Amniotic epithelial cell (primary cell): ENCODE results near the gene BRD4.

Source experiments
- DNase-seq: peaks from one replicate; pipeline ENCODE4 v3.0.0-alpha.2; 2010; ENCODE audit warnings: low read depth

BRD4 gene

GRCh38 chr19:15265214-15265849, 67.0 kb downstream of the BRD4 start:
- no peak for DNase-seq

GRCh38 chr19:15264933-15265206, 67.5 kb downstream of the BRD4 start:
- DNase-seq = no peak

GRCh38 chr19:15264061-15264932, 68.0 kb downstream of the BRD4 start:
- DNase-seq = peak; percentile 57

GRCh38 chr19:15263361-15263985, 68.9 kb downstream of the BRD4 start:
- DNase-seq = no peak

GRCh38 chr19:15262011-15262410, 70.3 kb downstream of the BRD4 start:
- no peak for DNase-seq

- no peak for DNase-seq
Observed at GRCh38 chr19:15260939-15261338, 71.4 kb downstream of the BRD4 start.

- no peak for DNase-seq
Observed at GRCh38 chr19:15259907-15260306, 72.4 kb downstream of the BRD4 start.

GRCh38 chr19:15257782-15258181, 74.6 kb downstream of the BRD4 start:
- no peak for DNase-seq

GRCh38 chr19:15256708-15257331, 75.5 kb downstream of the BRD4 start:
- DNase-seq = no peak

GRCh38 chr19:15255359-15255990, 76.9 kb downstream of the BRD4 start:
- no peak for DNase-seq

GRCh38 chr19:15254547-15254946, 77.8 kb downstream of the BRD4 start:
- DNase-seq = no peak

GRCh38 chr19:15253513-15253912, 78.8 kb downstream of the BRD4 start:
- DNase-seq = no peak

- no peak for DNase-seq
Observed at GRCh38 chr19:15253061-15253460, 79.3 kb downstream of the BRD4 start.

- peak; percentile 63 for DNase-seq
Observed at GRCh38 chr19:15252398-15253018, 79.8 kb downstream of the BRD4 start.

- peak; percentile 97 for DNase-seq
Observed at GRCh38 chr19:15251749-15252397, 80.5 kb downstream of the BRD4 start.

- peak; percentile 23 for DNase-seq
Observed at GRCh38 chr19:15251010-15251748, 81.2 kb downstream of the BRD4 start.

GRCh38 chr19:15250640-15250993, 81.7 kb downstream of the BRD4 start:
- DNase-seq = no peak

- peak; percentile 94 for DNase-seq
Observed at GRCh38 chr19:15249972-15250639, 82.2 kb downstream of the BRD4 start.

- DNase-seq = no peak
Observed at GRCh38 chr19:15249528-15249874, 82.8 kb downstream of the BRD4 start.
